Caco-2 (cell line): ENCODE measurements around the gene DMC1. TPM values are rescaled to one million over a fixed set of nuclear protein-coding genes. Genes with fewer than 3 reads are reported as not detected.

ENCODE experiments used
- BruUV-seq: library from RNA; stranded (reverse); fragments of 400-500 nt; replicated peaks from 2 replicates; lab custom pipeline; 2021; lab: Mats Ljungman, UMichigan
- CTCF ChIA-PET: fragments of 300-600 bp; sonication (Branson Sonifier 250); formaldehyde crosslinking; loops from one replicate; lab custom pipeline; 2022; ENCODE audit warnings: antibody characterized with exemption; lab: Charles Lee
- POLR2A ChIA-PET: fragments of 300-600 bp; sonication (Branson Sonifier 250); formaldehyde crosslinking; loops from one replicate; lab custom pipeline; 2022; ENCODE audit warnings: antibody characterized with exemption; lab: Charles Lee
- DNase-seq, 2 experiments: peaks; one replicate each; pipeline versions ENCODE4 v3.0.0 to v3.0.0-alpha.2; 2020 to 2022
- H3K27me3 ChIP-seq: replicated peaks from 2 replicates; pipeline ENCODE4 v1.6.0; 2011; ENCODE audit warnings: low read length; ENCODE audit not compliant: control insufficient read depth, insufficient read depth
- H3K36me3 ChIP-seq: 2 replicates; pipeline ENCODE4 v1.5.1; 2011; ENCODE audit warnings: low read length; ENCODE audit not compliant: control insufficient read depth, insufficient read depth
- H3K4me1 ChIP-seq: fragments of 250-450 bp; sonication (Bioruptor Pico); 2 replicates; pipeline ENCODE4 v1.5.1; 2020; ENCODE audit warnings: mild to moderate bottlenecking
- H3K4me3 ChIP-seq: 2 replicates; pipeline ENCODE4 v1.5.1; 2011; ENCODE audit warnings: low read depth, mild to moderate bottlenecking, control low read depth, low read length
- H3K9me3 ChIP-seq: fragments of 250-450 bp; sonication (Bioruptor Pico); 2 replicates; pipeline ENCODE4 v1.5.1; 2020; ENCODE audit warnings: mild to moderate bottlenecking, moderate library complexity
- H3K27ac Mint-ChIP-seq: one replicate; pipeline ENCODE4 v1.8.0; 2022; ENCODE audit warnings: mixed read lengths; ENCODE audit not compliant: unreplicated experiment
- H3K27me3 Mint-ChIP-seq: one replicate; pipeline ENCODE4 v1.8.0; 2022; ENCODE audit warnings: mixed read lengths; ENCODE audit not compliant: insufficient read depth, unreplicated experiment
- H3K36me3 Mint-ChIP-seq: one replicate; pipeline ENCODE4 v1.8.0; 2022; ENCODE audit warnings: mild to moderate bottlenecking, mixed read lengths; ENCODE audit not compliant: insufficient read depth, unreplicated experiment
- H3K4me1 Mint-ChIP-seq: one replicate; pipeline ENCODE4 v1.8.0; 2022; ENCODE audit warnings: low read depth, mixed read lengths; ENCODE audit not compliant: unreplicated experiment
- H3K4me3 Mint-ChIP-seq: one replicate; pipeline ENCODE4 v1.8.0; 2022; ENCODE audit warnings: mild to moderate bottlenecking, moderate library complexity, mixed read lengths; ENCODE audit not compliant: unreplicated experiment
- H3K9me3 Mint-ChIP-seq: one replicate; pipeline ENCODE4 v1.8.0; 2022; ENCODE audit warnings: mixed read lengths; ENCODE audit not compliant: unreplicated experiment
- CTCF ChIP-seq, 2 experiments: fragments of 200-600 bp in 1 of 2; IDR thresholded peaks; 1 replicate in 1 of 2; 2 replicates in 1 of 2; pipeline versions ENCODE4 v1.5.1 to v1.8.0; 2011 to 2022; ENCODE audit warnings: antibody characterized with exemption in 1 of 2, control low read depth in 1 of 2, inconsistent platforms in 1 of 2, low read depth in 1 of 2, low read length in 1 of 2, mild to moderate bottlenecking in 1 of 2, moderate library complexity in 1 of 2; ENCODE audit not compliant: insufficient read depth in 1 of 2, severe bottlenecking in 1 of 2, unreplicated experiment in 1 of 2
- intact Hi-C: fragments of 100-400 bp; cut with micrococcal nuclease; formaldehyde crosslinking; loops from one replicate; pipeline ENCODE4 v1.10.0; 2022; ENCODE audit not compliant: unreplicated experiment
- total RNA-seq: library from RNA; stranded (reverse); gene quantifications from 2 replicates; pipeline ENCODE4 v1.2.3, GENCODE V29; 2022

DMC1 gene
- total RNA-seq, 1 experiment from 2014 or later = 1.1 TPM

- TF ChIP-seq CTCF (IDR thresholded peaks at IDR 0.05; ENCODE audit: insufficient read depth in 1 of 2, low read depth in 1 of 2, low read length in 1 of 2, severe bottlenecking in 1 of 2, unreplicated experiment in 1 of 2) = no peak
- no peaks in the 10 kb centered on the region for H3K27me3 ChIP-seq
- H3K9me3 ChIP-seq = no peaks in the 10 kb centered on the region
- intact Hi-C loops = no loop called here
- Mint-ChIP-seq H3K27me3 (no peaks in the 10 kb centered on the region), H3K9me3 (no peaks in the 10 kb centered on the region), H3K4me3 (no peak overlapping the region), H3K27ac (no peak overlapping the region), H3K36me3 (peaks cover 97% of the 10 kb centered on the region), H3K4me1 (no peaks in the 10 kb centered on the region)
- H3K36me3 ChIP-seq = 0 out of 2 replicates have a peak, but pooled peaks cover 3% of the 10 kb centered on the region
- CTCF ChIA-PET = no interaction called here
- H3K4me1 ChIP-seq = no peaks in the 10 kb centered on the region
- H3K4me3 ChIP-seq = no peak overlapping the region
- POLR2A ChIA-PET = no interaction called here
- BruUV-seq = no TSS peak
- no peak for DNase-seq
These were observed 75.5 kb downstream of the DMC1 start for GRCh38 chr22:38494498-38494897.

GRCh38 chr22:38491707-38492348 is 78.2 kb downstream of the DMC1 start:
- Mint-ChIP-seq H3K4me1 (no peaks in the 10 kb centered on the region), H3K27me3 (no peaks in the 10 kb centered on the region), H3K9me3 (no peaks in the 10 kb centered on the region), H3K27ac (no peak overlapping the region), H3K36me3 (peaks cover 97% of the 10 kb centered on the region), H3K4me3 (no peak overlapping the region)
- H3K27me3 ChIP-seq = no peaks in the 10 kb centered on the region
- 0 out of 2 replicates have a peak, but pooled peaks cover 1% of the 10 kb centered on the region for H3K36me3 ChIP-seq
- no peaks in the 10 kb centered on the region for H3K9me3 ChIP-seq
- H3K4me1 ChIP-seq = no peaks in the 10 kb centered on the region
- no peak for TF ChIP-seq CTCF (IDR thresholded peaks at IDR 0.05; ENCODE audit: insufficient read depth in 1 of 2, low read depth in 1 of 2, low read length in 1 of 2, severe bottlenecking in 1 of 2, unreplicated experiment in 1 of 2)
- BruUV-seq = no TSS peak
- POLR2A ChIA-PET = no interaction called here
- H3K4me3 ChIP-seq = no peak overlapping the region
- intact Hi-C loops = no loop called here
- CTCF ChIA-PET = no interaction called here
- DNase-seq = no peak

GRCh38 chr22:38490915-38491314 is 79.1 kb downstream of the DMC1 start:
- no peaks in the 10 kb centered on the region for H3K27me3 ChIP-seq
- H3K9me3 ChIP-seq = no peaks in the 10 kb centered on the region
- no peaks in the 10 kb centered on the region for H3K4me1 ChIP-seq
- BruUV-seq = no TSS peak
- H3K9me3 Mint-ChIP-seq = no peaks in the 10 kb centered on the region
- CTCF ChIA-PET = no interaction called here
- TF ChIP-seq CTCF (IDR thresholded peaks at IDR 0.05; ENCODE audit: insufficient read depth in 1 of 2, low read depth in 1 of 2, low read length in 1 of 2, severe bottlenecking in 1 of 2, unreplicated experiment in 1 of 2) = no peak
- H3K4me1 Mint-ChIP-seq = no peaks in the 10 kb centered on the region
- intact Hi-C loops = no loop called here
- no peaks in the 10 kb centered on the region for H3K27me3 Mint-ChIP-seq
- H3K36me3 Mint-ChIP-seq = peaks cover 97% of the 10 kb centered on the region
- H3K27ac Mint-ChIP-seq = no peak overlapping the region
- POLR2A ChIA-PET = no interaction called here
- no peak for DNase-seq
- no peak overlapping the region for H3K4me3 ChIP-seq
- no peak overlapping the region for H3K4me3 Mint-ChIP-seq
- H3K36me3 ChIP-seq = peaks cover 3% of the 10 kb centered on the region; the same call in 1 of the 2 replicates
